Adipose tissue (tissue), 3 donors: Measurements from ENCODE around the gene TMEM238. TPM values are rescaled to one million over a fixed set of nuclear protein-coding genes. Genes with fewer than 3 reads are reported as not detected.

Source experiments
- polyA plus RNA-seq, 3 donors: library from polyadenylated mRNA; stranded (reverse); fragments of 200-250 nt; gene quantifications; one replicate each; pipeline ENCODE4 v1.2.3, GENCODE V29; 2013
- donor health status: healthy with polysubstance abuse.
- donor health status: Bipolar disorder and iron deficiency.
- donor health status: healthy.

The TMEM238 gene
- polyA plus RNA-seq, 3 donors = 0.16 to 0.90 TPM; not detected in 1

Other genes with a start within 250 kb of the TMEM238 start
- gene TNNT1, start 235.1 kb downstream of the TMEM238 start, polyA plus RNA-seq = 10 to 100 TPM in 1 of 3 donors, 1 to 10 TPM in 1, under 1 TPM in 1; 0.90 to 16.5 (median 1.4) TPM
- 10 to 100 TPM in 1 of 3 donors, 1 to 10 TPM in 1, under 1 TPM in 1; 0.21 to 30.8 (median 1.1) TPM for gene TNNI3, start 226.6 kb downstream of the TMEM238 start, polyA plus RNA-seq
- 1 to 10 TPM in 1 of 3 donors, under 1 TPM in 1, not detected in 1; 0.10 to 2.5 TPM for gene DNAAF3, start 217.7 kb downstream of the TMEM238 start, polyA plus RNA-seq
- gene SYT5, start 204.0 kb downstream of the TMEM238 start, polyA plus RNA-seq = 1 to 10 TPM in 1 of 3 donors, under 1 TPM in 2; 0.27 to 1.8 (median 0.90) TPM
- 1 to 10 TPM; 3.0 to 5.5 (median 3.4) TPM for gene PTPRH, start 174.8 kb downstream of the TMEM238 start, polyA plus RNA-seq
- 1 to 10 TPM; 2.1 to 4.0 (median 2.3) TPM for gene TMEM86B, start 155.5 kb downstream of the TMEM238 start, polyA plus RNA-seq
- 10 to 100 TPM; 12.9 to 31.3 (median 27.6) TPM for gene PPP6R1, start 125.3 kb downstream of the TMEM238 start, polyA plus RNA-seq
- gene HSPBP1, start 104.2 kb downstream of the TMEM238 start, polyA plus RNA-seq = 10 to 100 TPM; 21.9 to 39.9 (median 35.0) TPM
- 1 to 10 TPM in 1 of 3 donors, under 1 TPM in 2; 0.36 to 1.0 (median 0.79) TPM for gene BRSK1, start 100.3 kb downstream of the TMEM238 start, polyA plus RNA-seq
- 1 to 10 TPM in 2 of 3 donors, under 1 TPM in 1; 0.74 to 4.0 (median 2.4) TPM for gene TMEM150B, start 59.0 kb downstream of the TMEM238 start, polyA plus RNA-seq
- 1 to 10 TPM; 5.2 to 6.6 (median 6.5) TPM for gene KMT5C, start 44.4 kb downstream of the TMEM238 start, polyA plus RNA-seq
- gene COX6B2, start 29.6 kb downstream of the TMEM238 start, polyA plus RNA-seq = under 1 TPM in 2 of 3 donors, not detected in 1; 0.03 to 0.06 TPM
- gene GARIN5B, start 21.0 kb downstream of the TMEM238 start, polyA plus RNA-seq = not detected
- gene IL11, start 13.8 kb downstream of the TMEM238 start, polyA plus RNA-seq = 1 to 10 TPM in 1 of 3 donors, under 1 TPM in 1, not detected in 1; 0.28 to 1.7 TPM
- not detected for gene TMEM190, start 7.5 kb downstream of the TMEM238 start, polyA plus RNA-seq
- gene RPL28, start 1.6 kb upstream of the TMEM238 start, polyA plus RNA-seq = 1,000 to 10,000 TPM in 2 of 3 donors, 100 to 1,000 TPM in 1; 888 to 2,238 (median 2,131) TPM
- 1 to 10 TPM; 2.9 to 9.3 (median 7.4) TPM for gene UBE2S, start 23.5 kb upstream of the TMEM238 start, polyA plus RNA-seq
- under 1 TPM in 2 of 3 donors, not detected in 1; 0.07 to 0.11 TPM for gene SHISA7, start 59.0 kb upstream of the TMEM238 start, polyA plus RNA-seq
- gene ISOC2, start 77.3 kb upstream of the TMEM238 start, polyA plus RNA-seq = 100 to 1,000 TPM in 1 of 3 donors, 10 to 100 TPM in 2; 57.7 to 135 (median 79.6) TPM
- not detected for gene C19orf85, start 80.5 kb upstream of the TMEM238 start, polyA plus RNA-seq
- 1 to 10 TPM; 1.9 to 5.6 (median 4.0) TPM for gene ZNF628, start 92.3 kb upstream of the TMEM238 start, polyA plus RNA-seq
- 10 to 100 TPM in 1 of 3 donors, 1 to 10 TPM in 2; 4.4 to 10.2 (median 7.7) TPM for gene NAT14, start 100.9 kb upstream of the TMEM238 start, polyA plus RNA-seq
- gene SSC5D, start 104.1 kb upstream of the TMEM238 start, polyA plus RNA-seq = 1 to 10 TPM in 2 of 3 donors, under 1 TPM in 1; 0.28 to 9.4 (median 3.9) TPM
- gene SBK2, start 152.8 kb upstream of the TMEM238 start, polyA plus RNA-seq = under 1 TPM in 2 of 3 donors, not detected in 1; 0.12 to 0.90 TPM
- gene SBK3, start 161.3 kb upstream of the TMEM238 start, polyA plus RNA-seq = 1 to 10 TPM in 2 of 3 donors, under 1 TPM in 1; 0.29 to 1.6 (median 1.2) TPM
- gene ZNF579, start 196.6 kb upstream of the TMEM238 start, polyA plus RNA-seq = 1 to 10 TPM; 3.7 to 7.8 (median 7.2) TPM
- 1 to 10 TPM; 6.8 to 9.7 (median 8.4) TPM for gene FIZ1, start 215.2 kb upstream of the TMEM238 start, polyA plus RNA-seq
- gene ZNF524, start 216.0 kb upstream of the TMEM238 start, polyA plus RNA-seq = 10 to 100 TPM; 27.9 to 60.9 (median 35.5) TPM
- gene ZNF865, start 221.4 kb upstream of the TMEM238 start, polyA plus RNA-seq = 1 to 10 TPM; 3.8 to 6.8 (median 4.7) TPM
- 1 to 10 TPM; 2.6 to 7.0 (median 5.2) TPM for gene ZNF784, start 240.3 kb upstream of the TMEM238 start, polyA plus RNA-seq